OCI-LY1 (cell line): ENCODE data around the gene CDC42EP3.

Experiments
- H2AFZ ChIP-seq: fragments of 200-600 bp; sonication (generic), shearing (Covaris generic); 2 replicates; pipeline ENCODE4 v1.6.0; 2014; ENCODE audit warnings: antibody characterized with exemption, mild to moderate bottlenecking, low read length
- H3F3A ChIP-seq: fragments of 200-600 bp; sonication (generic), shearing (Covaris generic); 2 replicates; pipeline ENCODE4 v1.6.0; 2014; ENCODE audit warnings: mild to moderate bottlenecking, antibody characterized with exemption, low read length, moderate library complexity; ENCODE audit not compliant: insufficient read depth
- H3K27ac ChIP-seq: fragments of 200-600 bp; sonication (generic); 2 replicates; pipeline ENCODE4 v1.5.1; 2014; ENCODE audit warnings: low read length, mixed run types, mild to moderate bottlenecking, low read depth; ENCODE audit not compliant: poor library complexity, severe bottlenecking
- H3K27me3 ChIP-seq: fragments of 200-600 bp; sonication (generic); 2 replicates; pipeline ENCODE4 v1.6.0; 2014; ENCODE audit warnings: antibody characterized with exemption, mild to moderate bottlenecking, low read length, moderate library complexity; ENCODE audit not compliant: insufficient read depth
- H3K36me3 ChIP-seq: fragments of 200-600 bp; sonication (generic); 2 replicates; pipeline ENCODE4 v1.6.1; 2014; ENCODE audit warnings: mild to moderate bottlenecking, antibody characterized with exemption, low read length, moderate library complexity, mixed read lengths; ENCODE audit not compliant: insufficient read depth
- H3K4me1 ChIP-seq: fragments of 200-600 bp; sonication (generic); 2 replicates; pipeline ENCODE4 v1.5.1; 2014; ENCODE audit warnings: mild to moderate bottlenecking, low read length, moderate library complexity; ENCODE audit not compliant: insufficient read depth, severe bottlenecking
- H3K4me2 ChIP-seq: fragments of 200-600 bp; sonication (generic), shearing (Covaris generic); 2 replicates; pipeline ENCODE4 v1.6.1; 2014; ENCODE audit warnings: low read length
- H3K4me3 ChIP-seq: fragments of 200-600 bp; sonication (generic); 2 replicates; pipeline ENCODE4 v1.5.1; 2014; ENCODE audit warnings: low read length, low read depth, mild to moderate bottlenecking, mixed read lengths; ENCODE audit not compliant: poor library complexity, severe bottlenecking
- H3K79me2 ChIP-seq: fragments of 200-600 bp; shearing (Covaris generic); 2 replicates; pipeline ENCODE4 v1.6.1; 2016; ENCODE audit warnings: mixed run types, low read length, mixed read lengths; ENCODE audit not compliant: insufficient read depth
- H3K9ac ChIP-seq: fragments of 200-600 bp; sonication (generic), shearing (Covaris generic); 2 replicates; pipeline ENCODE4 v1.6.1; 2014; ENCODE audit warnings: mild to moderate bottlenecking, low read length, mixed read lengths
- H3K9me2 ChIP-seq: fragments of 200-600 bp; sonication (generic), shearing (Covaris generic); 2 replicates; pipeline ENCODE4 v1.6.1; 2014; ENCODE audit warnings: low read depth, mild to moderate bottlenecking, low read length, mixed read lengths
- H3K9me3 ChIP-seq: fragments of 200-600 bp; shearing (Covaris generic); 2 replicates; pipeline ENCODE4 v1.6.1; 2014; ENCODE audit warnings: low read length, mixed read lengths
- H4K20me1 ChIP-seq: fragments of 200-600 bp; sonication (generic), shearing (Covaris generic); 2 replicates; pipeline ENCODE4 v1.6.0; 2016; ENCODE audit warnings: mild to moderate bottlenecking, low read length; ENCODE audit not compliant: insufficient read depth
- EZH2 ChIP-seq: fragments of 200-600 bp; sonication (generic), shearing (Covaris generic); IDR thresholded peaks from 2 replicates; pipeline ENCODE4 v1.8.0; 2017; ENCODE audit warnings: borderline replicate concordance, mixed run types, mild to moderate bottlenecking, antibody characterized with exemption, low read length, moderate library complexity, mixed read lengths
- TF ChIP-seq, protein P1 (sequence below): fragments of 200-600 bp; sonication (generic), shearing (Covaris generic); IDR thresholded peaks from 2 replicates; pipeline ENCODE4 v1.5.1; 2017; ENCODE audit warnings: mild to moderate bottlenecking, antibody characterized with exemption, low read length, moderate library complexity, mixed read lengths

Gene CDC42EP3

GRCh38 chr2:37602040-37602439 is 69.4 kb downstream of the CDC42EP3 start:
- Histone ChIP-seq H3K27ac (no peak overlapping the region), H3K4me2 (no peak overlapping the region), H3K4me3 (no peak overlapping the region), H3K79me2 (no peaks in the 10 kb centered on the region), H3K9ac (no peak overlapping the region), H3K4me1 (no peaks in the 10 kb centered on the region), H3K9me2 (no peaks in the 10 kb centered on the region), H4K20me1 (no peaks in the 10 kb centered on the region), H2AFZ (no peak overlapping the region), H3K36me3 (no peaks in the 10 kb centered on the region), H3K9me3 (no peaks in the 10 kb centered on the region), H3K27me3 (no peaks in the 10 kb centered on the region), H3F3A (no peaks in the 10 kb centered on the region)
- TF ChIP-seq EZH2, result no peak
- TF ChIP-seq, protein P1, sequence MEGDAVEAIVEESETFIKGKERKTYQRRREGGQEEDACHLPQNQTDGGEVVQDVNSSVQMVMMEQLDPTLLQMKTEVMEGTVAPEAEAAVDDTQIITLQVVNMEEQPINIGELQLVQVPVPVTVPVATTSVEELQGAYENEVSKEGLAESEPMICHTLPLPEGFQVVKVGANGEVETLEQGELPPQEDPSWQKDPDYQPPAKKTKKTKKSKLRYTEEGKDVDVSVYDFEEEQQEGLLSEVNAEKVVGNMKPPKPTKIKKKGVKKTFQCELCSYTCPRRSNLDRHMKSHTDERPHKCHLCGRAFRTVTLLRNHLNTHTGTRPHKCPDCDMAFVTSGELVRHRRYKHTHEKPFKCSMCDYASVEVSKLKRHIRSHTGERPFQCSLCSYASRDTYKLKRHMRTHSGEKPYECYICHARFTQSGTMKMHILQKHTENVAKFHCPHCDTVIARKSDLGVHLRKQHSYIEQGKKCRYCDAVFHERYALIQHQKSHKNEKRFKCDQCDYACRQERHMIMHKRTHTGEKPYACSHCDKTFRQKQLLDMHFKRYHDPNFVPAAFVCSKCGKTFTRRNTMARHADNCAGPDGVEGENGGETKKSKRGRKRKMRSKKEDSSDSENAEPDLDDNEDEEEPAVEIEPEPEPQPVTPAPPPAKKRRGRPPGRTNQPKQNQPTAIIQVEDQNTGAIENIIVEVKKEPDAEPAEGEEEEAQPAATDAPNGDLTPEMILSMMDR, result no peak

GRCh38 chr2:37601569-37601968 is 69.9 kb downstream of the CDC42EP3 start:
- Histone ChIP-seq H3K27ac (no peak overlapping the region), H3K4me2 (no peak overlapping the region), H3K9me2 (no peaks in the 10 kb centered on the region), H4K20me1 (no peaks in the 10 kb centered on the region), H3K4me3 (no peak overlapping the region), H3K4me1 (no peaks in the 10 kb centered on the region), H3K9me3 (no peaks in the 10 kb centered on the region), H3F3A (no peaks in the 10 kb centered on the region), H3K27me3 (no peaks in the 10 kb centered on the region), H3K36me3 (no peaks in the 10 kb centered on the region), H2AFZ (no peak overlapping the region), H3K9ac (no peak overlapping the region), H3K79me2 (no peaks in the 10 kb centered on the region)
- TF ChIP-seq, protein P1, result no peak
- TF ChIP-seq EZH2, result no peak

DNA sequence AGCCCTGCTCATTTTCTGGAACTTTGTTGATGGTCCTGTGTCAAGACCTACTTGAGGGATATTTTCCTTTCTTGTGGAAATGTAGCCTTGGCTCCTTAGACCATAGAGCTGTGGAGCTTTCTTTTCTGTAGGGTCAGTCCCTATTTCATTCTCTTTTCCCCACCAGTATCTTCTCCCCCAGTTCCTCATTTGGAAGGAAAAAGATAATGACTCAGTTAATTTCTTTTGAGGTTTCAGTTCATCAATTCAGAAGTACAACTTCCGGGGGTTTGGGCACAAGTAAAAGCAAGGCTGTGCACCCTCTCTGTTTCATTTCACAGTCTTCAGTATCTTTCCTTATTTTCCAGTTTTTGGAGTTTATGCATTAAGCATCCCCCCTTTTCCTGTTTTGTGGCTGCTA is 70.7 kb downstream of the CDC42EP3 start:
- Histone ChIP-seq H3K9ac (no peak overlapping the region), H3K36me3 (no peaks in the 10 kb centered on the region), H3K27me3 (no peaks in the 10 kb centered on the region), H3F3A (no peaks in the 10 kb centered on the region), H3K27ac (no peak overlapping the region), H3K79me2 (no peaks in the 10 kb centered on the region), H3K4me3 (no peak overlapping the region), H3K9me3 (no peaks in the 10 kb centered on the region), H4K20me1 (no peaks in the 10 kb centered on the region), H3K4me1 (no peaks in the 10 kb centered on the region), H3K9me2 (no peaks in the 10 kb centered on the region), H3K4me2 (no peak overlapping the region), H2AFZ (no peak overlapping the region)
- no peak for TF ChIP-seq EZH2
- TF ChIP-seq, protein P1, result no peak
